ENCODE data around the gene CAMK2G.
"Not testable (repeated sequence)": the region's sequence is repeated elsewhere in the genome, so short reads cannot be mapped to it uniquely, and the experiment has no call there.

CAMK2G gene

GRCh38 chr10:73874267-73875138 is at the start of gene CAMK2G:
CAMK2G (minus strand) TSS chr10:73874555; CDS start chr10:73874461, 94 bp downstream.
- H3K27ac ChIP-seq: peak within 1 kb of the TSS; percentile 55; the same call in 1 of the 2 replicates
- TF ChIP-seq, protein P1, sequence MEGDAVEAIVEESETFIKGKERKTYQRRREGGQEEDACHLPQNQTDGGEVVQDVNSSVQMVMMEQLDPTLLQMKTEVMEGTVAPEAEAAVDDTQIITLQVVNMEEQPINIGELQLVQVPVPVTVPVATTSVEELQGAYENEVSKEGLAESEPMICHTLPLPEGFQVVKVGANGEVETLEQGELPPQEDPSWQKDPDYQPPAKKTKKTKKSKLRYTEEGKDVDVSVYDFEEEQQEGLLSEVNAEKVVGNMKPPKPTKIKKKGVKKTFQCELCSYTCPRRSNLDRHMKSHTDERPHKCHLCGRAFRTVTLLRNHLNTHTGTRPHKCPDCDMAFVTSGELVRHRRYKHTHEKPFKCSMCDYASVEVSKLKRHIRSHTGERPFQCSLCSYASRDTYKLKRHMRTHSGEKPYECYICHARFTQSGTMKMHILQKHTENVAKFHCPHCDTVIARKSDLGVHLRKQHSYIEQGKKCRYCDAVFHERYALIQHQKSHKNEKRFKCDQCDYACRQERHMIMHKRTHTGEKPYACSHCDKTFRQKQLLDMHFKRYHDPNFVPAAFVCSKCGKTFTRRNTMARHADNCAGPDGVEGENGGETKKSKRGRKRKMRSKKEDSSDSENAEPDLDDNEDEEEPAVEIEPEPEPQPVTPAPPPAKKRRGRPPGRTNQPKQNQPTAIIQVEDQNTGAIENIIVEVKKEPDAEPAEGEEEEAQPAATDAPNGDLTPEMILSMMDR (conservative IDR thresholded peaks at IDR 0.05): no peak

DNA sequence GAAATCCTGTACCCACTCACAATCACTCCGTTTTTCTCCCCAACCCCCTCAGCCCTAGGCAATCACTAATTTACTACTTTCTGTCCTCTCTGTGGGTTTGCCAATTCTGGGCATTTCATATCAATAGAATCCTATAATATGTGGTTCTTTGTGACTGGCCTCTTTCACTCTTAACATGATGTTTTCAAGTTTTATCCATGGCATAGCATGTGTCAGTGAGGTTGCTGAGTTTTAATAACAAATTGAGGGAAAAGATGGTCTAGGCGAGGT is 48.4 kb upstream of the CAMK2G start:
- TF ChIP-seq, protein P1 (conservative IDR thresholded peaks at IDR 0.05): no peak
- no peak overlapping the region for H3K27ac ChIP-seq

GRCh38 chr10:73922007-73922863 is 47.9 kb upstream of the CAMK2G start:
- H3K27ac ChIP-seq: no peak overlapping the region
- TF ChIP-seq, protein P1 (conservative IDR thresholded peaks at IDR 0.05): no peak

GRCh38 chr10:73920089-73920488 is 45.7 kb upstream of the CAMK2G start:
- no peak overlapping the region for H3K27ac ChIP-seq
- TF ChIP-seq, protein P1 (conservative IDR thresholded peaks at IDR 0.05): no peak

GRCh38 chr10:73919481-73919880 is 45.1 kb upstream of the CAMK2G start:
- not testable (repeated sequence) for H3K27ac ChIP-seq

GRCh38 chr10:73917566-73918305 is 43.4 kb upstream of the CAMK2G start:
- H3K27ac ChIP-seq: no peak overlapping the region
- TF ChIP-seq, protein P1 (conservative IDR thresholded peaks at IDR 0.05): no peak

DNA sequence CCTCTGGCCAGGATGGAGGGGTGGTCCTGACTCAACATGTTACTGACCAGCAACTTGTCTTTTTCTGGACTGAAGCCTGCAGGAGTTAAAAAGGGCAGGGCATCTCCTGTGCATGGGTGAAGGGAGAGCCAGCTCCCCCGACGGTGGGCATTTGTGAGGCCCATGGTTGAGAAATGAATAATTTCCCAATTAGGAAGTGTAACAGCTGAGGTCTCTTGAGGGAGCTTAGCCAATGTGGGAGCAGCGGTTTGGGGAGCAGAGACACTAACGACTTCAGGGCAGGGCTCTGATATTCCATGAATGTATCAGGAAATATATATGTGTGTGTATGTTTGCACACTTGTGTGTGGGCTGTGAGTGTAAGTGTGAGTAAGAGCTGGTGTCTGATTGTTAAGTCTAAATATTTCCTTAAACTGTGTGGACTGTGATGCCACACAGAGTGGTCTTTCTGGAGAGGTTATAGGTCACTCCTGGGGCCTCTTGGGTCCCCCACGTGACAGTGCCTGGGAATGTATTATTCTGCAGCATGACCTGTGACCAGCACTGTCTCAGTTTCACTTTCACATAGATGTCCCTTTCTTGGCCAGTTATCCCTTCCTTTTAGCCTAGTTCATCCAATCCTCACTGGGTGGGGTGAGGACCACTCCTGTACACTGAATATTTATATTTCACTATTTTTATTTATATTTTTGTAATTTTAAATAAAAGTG is 42.6 kb upstream of the CAMK2G start:
- TF ChIP-seq, protein P1 (conservative IDR thresholded peaks at IDR 0.05): no peak
- H3K27ac ChIP-seq: no peak overlapping the region
